G401 (cell line): Measurements from ENCODE around the gene HSD17B14. TPM values are rescaled to one million over a fixed set of nuclear protein-coding genes. Genes with fewer than 3 reads are reported as not detected.
"Not testable (repeated sequence)": the region's sequence is repeated elsewhere in the genome, so short reads cannot be mapped to it uniquely, and the experiment has no call there.

ENCODE experiments used
- DNase-seq: peaks from one replicate; pipeline ENCODE4 v3.0.0-alpha.2; 2015; ENCODE audit warnings: low spot score
- in situ Hi-C: cut with HindIII; loops from 2 replicates; pipeline ENCODE4 v1.10.0; 2016; ENCODE audit warnings: low sequenced_read_pairs, mixed read lengths
- total RNA-seq: library from RNA; depleted of rRNA; stranded (reverse); fragments of >200 nt; shearing (Covaris generic); gene quantifications from 2 replicates; pipeline ENCODE4 v1.2.3, GENCODE V29; 2014

HSD17B14 gene
- total RNA-seq, 1 experiment from 2014 or later, result 69.0 TPM

DNA sequence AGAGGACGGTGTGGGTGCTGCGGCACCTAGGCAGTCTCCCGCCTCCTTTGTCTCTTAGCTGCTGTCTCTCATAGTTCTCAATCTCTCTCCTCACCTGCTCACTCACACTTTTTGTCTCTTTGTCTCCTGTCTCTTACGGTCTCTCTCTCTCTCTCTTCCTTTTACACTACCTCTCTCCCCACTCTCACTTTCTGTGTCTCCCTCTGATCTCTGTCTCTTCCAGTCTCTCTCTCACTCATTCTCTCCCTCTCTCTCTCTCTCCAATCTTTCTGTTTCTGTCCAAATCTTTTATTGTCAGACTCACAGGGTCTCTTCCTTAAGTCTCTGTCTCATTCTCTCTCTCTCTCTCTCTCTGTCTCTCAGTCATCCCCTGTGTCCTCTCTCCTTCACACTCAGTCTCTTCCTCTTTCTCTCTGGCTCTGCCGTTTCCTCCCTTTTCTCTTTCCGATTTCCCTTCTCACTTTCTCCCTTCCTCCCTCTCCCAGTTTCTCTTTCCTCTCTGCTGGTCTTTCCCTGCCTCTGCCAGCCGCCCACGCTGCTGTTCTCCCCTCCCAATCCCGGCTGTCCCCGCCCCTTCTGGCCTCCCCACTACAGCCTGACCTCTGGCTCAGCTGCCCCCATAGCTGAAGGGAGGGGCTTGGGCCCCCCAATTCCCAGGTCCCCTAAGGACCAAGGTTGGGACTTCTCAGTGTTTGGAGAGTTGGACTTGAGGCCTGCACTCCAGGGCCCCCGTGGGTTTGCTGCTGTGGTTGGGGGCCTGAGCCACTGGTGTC is 32.0 kb upstream of the HSD17B14 start, which contains the start of gene PLEKHA4:
Gene PLEKHA4 (minus strand): TSS at position 504 of the 773 bp plus-strand sequence. CDS start 997 bp downstream, outside the sequence.
- no peak for DNase-seq
- in situ Hi-C loops, result no loop called here

DNA sequence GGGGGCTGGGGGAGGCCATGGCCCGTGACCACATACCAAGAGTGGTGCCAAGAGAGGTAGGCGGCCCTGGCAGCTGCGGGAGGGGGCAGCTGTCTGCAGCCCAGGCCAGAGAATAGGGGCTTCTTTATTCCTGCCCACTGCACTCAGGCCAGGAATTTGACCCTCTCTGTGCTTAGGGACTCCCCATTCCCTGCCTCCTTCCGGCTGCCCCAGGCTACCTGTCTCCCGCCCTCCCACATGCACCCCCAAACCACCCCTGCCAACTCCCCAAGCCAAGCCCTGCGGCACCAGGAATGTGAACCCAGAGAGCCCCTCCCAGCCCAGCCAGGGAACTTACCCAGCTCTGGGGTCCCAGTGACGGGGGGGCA is 31.4 kb upstream of the HSD17B14 start:
- DNase-seq, result no peak
- in situ Hi-C loops, result no loop called here

DNA sequence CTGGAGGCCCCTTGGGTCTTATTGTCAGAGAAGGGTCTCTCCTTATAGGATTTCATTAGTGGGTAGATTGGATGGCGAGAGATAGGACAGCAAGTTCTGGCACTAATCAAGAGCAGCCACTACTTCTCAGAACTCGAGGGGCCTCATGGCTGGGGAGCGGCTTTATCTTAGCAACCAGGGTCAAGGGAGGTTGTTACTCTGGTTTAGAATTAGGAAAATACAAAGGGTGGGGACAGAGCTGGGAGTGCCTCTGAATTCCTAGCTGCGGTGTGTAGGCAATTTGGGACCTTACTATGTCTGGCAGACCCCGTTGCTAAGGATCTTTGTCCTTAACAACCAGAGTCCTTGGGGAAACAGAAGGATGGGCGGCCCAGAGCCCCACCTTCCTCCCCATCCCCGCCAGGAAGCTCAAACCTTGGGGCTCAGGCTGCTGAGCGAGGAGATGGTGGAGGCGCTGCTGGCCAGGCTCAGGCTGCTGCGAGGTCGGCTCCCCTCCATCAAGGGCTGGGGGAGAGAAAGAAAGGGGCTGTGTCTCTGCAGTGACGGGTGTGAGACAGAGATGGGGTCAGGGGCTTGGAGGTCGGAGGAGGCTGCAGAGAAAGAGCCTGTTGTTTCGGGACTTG is 30.9 kb upstream of the HSD17B14 start:
- DNase-seq, result no peak
- in situ Hi-C loops, result no loop called here

DNA sequence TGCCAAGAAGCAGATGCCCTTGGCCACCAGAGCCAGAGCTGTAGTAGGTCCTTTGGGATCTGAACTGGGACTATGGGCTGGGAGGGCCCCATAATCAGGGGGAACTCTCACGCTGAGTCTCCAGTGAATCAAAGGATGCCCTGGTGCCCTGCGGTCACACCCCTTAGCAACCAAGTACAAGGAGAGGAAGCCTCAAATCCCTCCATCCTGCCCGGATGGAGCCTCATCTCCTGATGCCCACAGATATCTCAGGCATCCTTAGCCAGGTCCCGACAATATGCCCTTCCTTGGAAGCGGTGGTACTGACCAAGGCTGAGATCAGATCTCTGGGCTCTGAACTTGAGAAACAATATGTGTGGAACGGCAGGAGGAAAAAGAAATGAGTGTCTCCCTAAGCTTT is 30.4 kb upstream of the HSD17B14 start:
- no peak for DNase-seq
- in situ Hi-C loops, result no loop called here

DNA sequence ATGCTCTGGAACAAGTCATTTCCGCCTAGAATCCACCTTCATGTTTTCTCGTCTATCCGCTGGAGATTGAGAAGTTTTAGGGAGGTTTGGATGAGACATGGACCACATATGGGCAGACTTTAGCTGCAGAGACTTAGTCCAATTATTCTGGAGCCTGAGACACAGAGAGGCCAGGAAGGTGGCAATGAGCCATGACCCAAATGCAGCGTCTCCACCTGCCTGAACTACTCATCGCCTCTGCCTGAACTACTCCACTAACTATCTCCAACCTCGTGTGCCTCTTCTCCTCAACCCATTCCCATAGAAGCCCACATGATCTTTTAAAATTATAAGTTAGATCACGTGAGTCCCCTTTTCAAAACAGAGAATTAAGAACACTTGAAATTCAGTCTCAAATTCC is 26.5 kb upstream of the HSD17B14 start:
- in situ Hi-C loops, result no loop called here
- DNase-seq, result peak; percentile 76

DNA sequence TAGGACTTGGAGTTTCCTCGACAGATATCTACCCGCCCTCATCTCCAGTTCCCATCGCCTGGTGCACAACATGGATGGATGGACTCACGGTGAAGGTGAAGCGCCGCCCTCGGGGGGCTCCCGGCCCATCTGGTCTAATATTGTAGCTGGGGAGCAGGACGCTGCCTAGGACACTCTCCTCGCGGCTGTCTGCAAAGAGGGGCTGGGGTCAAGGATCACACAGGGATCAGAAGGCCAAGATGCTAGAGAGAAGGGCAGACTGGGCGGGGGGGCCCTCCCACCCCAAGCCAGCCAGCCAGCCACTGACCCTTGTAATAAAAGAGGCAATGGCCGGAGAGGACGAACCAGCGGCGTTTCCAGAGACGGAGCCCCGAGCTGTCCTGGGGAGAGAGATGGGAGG is 25.0 kb upstream of the HSD17B14 start:
- in situ Hi-C loops, result no loop called here
- DNase-seq, result no peak

DNA sequence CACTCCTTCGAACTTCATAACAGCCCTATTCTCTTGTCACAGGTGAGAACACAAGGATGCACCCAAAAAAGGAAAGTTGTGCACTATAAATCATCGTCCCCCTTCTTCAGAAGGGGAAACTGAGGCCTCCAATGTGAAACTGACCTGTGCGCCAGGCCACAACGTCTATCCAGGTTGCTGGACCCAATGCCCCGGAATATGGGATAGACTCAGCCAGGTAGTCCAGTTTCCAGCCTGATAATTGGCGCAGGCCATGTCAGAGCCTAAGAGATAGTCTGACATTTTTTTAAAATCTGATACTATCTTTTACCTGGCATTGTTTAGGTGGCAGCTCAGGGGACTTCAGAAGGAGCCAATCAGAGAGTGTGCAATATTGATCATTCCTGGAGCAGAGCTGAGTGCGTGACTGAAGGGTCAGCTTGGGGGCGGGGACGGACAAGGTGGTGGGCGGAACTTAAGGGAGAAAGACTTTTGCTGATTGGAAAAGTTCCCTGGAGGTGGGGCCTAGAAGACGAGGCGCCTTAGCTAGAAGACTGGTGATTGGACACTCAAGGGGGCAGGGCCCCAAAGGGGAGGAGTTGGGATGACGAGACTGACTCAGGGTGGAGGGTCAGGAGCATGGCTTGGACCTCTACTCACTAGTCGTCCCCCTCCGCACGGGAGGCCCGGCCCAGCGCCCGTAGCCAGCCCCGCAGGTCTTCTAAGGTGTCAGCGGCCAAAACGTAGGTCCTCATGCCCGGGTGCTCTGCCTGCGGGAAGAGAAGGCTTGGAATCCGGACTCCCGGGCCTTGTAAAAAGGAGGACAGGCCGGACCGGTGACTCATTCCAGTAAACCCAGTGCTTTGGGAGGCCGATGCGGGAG is 23.7 kb upstream of the HSD17B14 start:
- in situ Hi-C loops, result no loop called here
- no peak for DNase-seq

DNA sequence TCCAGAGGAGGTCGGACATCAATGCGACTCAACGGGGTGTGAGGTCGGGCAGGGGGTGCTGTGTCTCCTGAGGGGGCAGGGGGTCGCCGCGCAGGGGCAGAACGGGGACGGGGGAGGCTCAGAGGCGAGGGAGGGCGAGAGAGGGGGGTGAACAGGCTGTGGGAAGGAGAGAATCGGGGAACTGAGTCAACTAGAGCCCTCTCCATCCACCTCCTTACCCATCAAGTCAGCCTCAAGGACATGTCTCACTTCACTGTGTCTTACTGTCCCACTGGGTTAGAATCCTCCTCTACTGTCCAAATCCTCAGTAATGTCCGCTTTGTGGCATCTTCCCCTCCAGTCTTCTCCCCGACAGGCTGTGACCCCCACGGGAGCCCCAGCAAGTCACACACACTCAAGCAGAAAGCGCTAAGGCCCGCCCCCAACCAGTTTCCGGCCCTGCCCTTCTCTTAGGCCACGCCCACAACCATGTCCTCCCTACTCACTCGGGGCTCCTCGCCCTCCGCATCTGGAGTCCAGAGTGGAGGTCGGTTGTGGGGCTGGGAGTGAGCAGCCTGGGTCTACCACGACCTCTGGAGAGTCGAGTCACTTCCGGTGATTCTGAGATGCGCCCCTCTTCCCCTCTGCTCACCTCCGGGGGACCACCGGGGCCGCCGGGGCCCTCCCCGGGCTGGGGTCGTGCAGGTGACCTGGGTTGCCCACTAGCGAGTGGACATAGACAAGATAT is 22.9 kb upstream of the HSD17B14 start:
- in situ Hi-C loops, result no loop called here
- no peak for DNase-seq

DNA sequence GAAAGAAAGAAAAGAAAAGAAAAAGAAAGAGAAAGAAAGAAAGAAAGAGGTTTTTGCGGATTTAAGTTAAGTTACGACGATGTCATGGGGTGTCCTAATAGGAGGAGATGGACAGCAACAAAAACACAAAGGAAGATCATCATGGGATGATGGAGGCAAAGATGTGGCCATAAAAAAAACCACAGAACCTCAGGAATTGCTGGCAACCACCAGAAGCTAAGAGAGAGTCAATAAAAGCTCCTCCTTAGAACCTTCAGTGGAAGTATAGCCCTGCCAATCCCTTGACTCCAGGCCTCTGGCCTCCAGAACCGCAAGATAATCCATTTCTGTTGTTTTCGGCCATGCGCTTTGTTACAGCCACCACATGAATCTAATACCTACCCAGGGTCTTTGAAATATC is 20.6 kb upstream of the HSD17B14 start:
- in situ Hi-C loops, result no loop called here
- DNase-seq, result no peak

DNA sequence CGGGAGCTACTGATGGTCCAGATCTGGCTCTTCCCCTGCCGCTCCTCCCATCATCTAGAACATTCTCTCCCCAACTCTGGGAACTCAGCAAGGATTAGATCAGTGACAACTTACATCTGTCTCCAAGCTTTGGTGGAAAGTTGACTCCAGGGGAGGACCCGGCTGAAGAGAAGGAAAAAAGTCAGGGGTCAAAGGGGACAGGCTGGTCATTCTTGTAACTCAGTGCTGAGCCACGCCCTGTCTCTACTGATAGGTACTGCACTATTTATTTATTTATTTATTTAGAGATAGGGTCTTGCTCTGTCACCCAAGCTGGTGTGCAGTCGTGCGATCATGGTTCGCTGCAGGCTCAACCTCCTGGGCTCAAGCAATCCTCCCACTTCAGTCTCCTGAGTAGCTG is 17.8 kb upstream of the HSD17B14 start:
- no peak for DNase-seq
- in situ Hi-C loops, result no loop called here

DNA sequence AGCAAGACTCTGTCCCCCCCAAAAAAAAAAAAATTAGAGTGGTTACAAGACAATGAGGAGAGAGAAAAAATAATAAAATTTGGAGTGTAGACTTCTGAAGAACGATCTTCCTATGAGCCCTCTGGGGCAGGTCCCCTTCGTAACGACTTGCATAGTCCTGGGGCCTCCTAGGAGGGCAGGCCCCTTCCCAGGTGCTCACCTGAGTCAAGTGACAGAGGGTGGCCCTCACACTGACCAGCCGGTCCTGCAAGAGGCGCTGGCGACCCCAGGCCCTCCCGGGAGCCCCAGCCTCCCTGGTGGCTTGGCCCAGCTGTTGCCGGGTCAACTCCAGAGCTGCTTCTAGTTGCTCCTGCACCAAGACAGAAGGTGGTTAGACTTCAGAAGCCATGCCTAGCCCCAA is 17.2 kb upstream of the HSD17B14 start:
- in situ Hi-C loops, result no loop called here
- no peak for DNase-seq

DNA sequence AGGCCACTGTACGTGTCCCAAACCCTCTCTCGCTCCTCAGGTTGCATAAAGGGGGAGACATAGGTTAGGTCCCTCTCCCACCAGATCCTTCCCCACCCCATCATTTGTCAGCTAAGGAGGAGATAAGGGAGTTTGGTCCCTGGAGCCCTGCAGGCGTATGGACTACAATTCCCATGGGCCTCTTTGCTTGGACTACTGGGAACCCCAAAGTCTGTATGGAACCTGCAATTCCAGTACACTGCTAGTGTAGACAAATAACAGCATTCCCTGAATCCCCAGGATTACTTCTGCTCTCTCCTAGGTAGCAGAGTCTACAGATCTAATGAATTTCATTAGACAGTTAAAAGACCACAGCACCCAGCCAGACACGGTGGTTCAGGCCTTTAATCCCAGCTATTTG is 16.0 kb upstream of the HSD17B14 start:
- in situ Hi-C loops, result no loop called here
- no peak for DNase-seq

DNA sequence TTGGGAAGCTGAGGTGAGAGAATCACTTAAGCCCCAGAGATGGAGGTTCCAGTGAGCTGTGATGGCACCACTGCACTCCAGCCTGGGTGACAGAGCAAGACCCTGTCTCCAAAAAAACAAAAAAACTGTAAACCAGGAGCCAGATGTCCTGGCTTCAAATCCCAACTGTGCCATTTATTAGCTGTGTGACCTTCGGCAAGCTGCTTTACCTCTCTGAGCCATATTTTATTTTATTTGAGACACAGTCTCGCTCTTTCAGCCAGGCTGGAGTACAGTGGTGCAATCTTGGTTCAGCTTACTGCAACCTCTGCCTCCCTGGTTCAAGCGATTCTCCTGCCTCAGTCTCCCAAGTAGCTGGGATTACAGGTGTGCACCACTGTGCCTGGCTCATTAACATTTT is 10.4 kb upstream of the HSD17B14 start:
- in situ Hi-C loops, result loop anchor here (10.0 kb wide), 1 partner anchor 52 kb away; no protein-coding TSS in a partner anchor
- DNase-seq, result not testable (repeated sequence)

DNA sequence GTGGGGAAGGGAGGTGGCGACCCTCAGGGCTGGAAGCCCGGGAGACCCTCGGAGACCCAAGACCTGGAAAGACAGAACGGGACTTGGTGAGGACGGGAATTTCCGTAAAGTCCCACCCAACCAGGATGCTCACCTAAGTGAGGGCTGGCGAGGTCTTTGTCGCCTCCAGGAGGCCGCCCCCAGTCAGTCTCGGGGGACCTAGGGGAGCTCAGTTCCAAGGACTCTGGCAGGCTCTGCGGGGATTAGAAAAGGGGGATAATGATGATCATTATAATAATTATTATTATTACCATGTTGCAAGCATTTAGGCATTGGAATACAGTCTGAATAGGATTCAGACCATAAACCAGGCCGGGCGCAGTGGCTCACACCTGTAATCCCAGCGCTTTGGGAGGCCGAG is 9.1 kb upstream of the HSD17B14 start:
- DNase-seq, result no peak
- in situ Hi-C loops, result loop anchor here (10.0 kb wide), 1 partner anchor 51 kb away; no protein-coding TSS in a partner anchor

DNA sequence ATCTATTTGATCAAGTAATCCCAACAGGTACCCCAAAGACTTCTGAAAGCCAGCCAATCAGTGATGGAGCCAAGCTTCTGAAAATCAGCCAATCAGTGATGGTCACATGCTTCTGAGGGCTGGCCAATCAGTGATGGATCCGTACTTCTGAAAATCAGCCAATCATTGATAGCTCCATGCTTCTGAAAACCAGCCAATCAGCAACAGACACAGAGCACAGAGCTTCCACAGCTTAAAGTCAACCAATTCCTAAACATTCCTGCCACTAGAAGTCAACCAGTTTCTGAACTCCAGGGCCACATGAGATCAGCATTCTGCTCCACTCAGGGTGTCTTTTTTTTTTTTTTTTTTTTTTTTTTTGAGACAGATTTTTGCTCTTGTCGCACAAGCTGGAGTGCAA is 8.2 kb upstream of the HSD17B14 start:
- in situ Hi-C loops, result loop anchor here (10.0 kb wide), 1 partner anchor 50 kb away; no protein-coding TSS in a partner anchor

DNA sequence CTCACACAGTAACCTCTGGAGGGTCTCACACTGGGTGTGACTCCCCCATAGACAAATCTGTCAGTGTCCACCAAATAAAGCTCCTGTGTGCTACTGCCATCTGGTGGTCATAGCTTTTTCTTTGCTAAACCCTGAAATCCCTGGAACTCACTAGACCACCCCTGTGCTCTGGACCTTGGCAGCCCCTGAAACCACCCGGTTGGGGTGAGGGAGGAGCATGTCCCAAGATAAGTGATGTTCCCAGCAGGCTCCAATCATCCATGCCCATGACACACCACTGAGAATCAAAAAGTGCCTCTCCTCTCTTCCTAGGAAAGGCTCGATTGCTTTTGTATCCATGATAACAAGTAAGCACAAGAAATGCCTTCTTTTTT is 6.5 kb upstream of the HSD17B14 start:
- peak; percentile 77 for DNase-seq
- in situ Hi-C loops, result loop anchor here (10.0 kb wide), 1 partner anchor 48 kb away; no protein-coding TSS in a partner anchor

More for the DNA sequence above, 8.2 kb upstream of the HSD17B14 start:
- DNase-seq, result peak; percentile 36

DNA sequence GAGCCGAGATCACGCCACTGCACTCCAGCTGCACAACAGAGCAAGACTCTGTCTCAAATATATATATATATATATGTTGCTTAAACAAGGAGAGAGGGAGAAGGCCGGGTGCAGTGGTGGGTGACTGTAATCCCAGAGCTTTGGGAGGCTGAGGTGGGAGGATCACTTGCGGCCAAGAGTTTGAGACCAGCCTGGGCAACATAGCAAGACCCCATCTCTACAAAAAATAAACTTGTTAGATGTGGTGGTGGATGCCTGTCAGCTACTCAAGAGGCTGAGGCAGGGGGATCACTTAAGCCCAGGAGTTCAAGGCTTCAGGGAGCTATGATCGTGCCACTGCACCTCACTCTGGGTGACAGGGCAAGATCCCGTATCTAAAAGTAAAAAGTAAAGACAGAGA is 5.3 kb upstream of the HSD17B14 start:
- in situ Hi-C loops, result loop anchor here (10.0 kb wide), 1 partner anchor 47 kb away; no protein-coding TSS in a partner anchor
- no peak for DNase-seq

DNA sequence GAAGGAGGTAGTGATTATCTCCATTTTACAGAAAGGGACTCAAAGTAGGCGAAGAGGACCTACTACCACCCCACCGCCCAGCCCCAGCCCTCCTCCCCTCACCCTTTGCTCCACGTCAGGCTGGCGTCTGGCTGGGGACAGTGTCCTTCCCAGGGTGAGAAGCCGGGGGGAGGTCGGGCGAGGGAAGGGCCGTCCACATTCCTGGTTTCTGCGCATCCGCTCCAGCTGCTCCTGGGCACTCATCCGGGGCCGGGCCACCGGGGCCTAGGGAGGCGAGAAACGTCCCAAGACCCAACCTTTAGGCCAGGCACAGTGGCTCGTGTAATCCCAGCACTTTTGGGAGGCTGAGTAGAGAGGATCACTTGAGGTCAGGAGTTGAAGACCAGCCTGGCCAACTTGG is 4.8 kb upstream of the HSD17B14 start:
- in situ Hi-C loops, result loop anchor here (10.0 kb wide), 1 partner anchor 46 kb away; no protein-coding TSS in a partner anchor
- no peak for DNase-seq

DNA sequence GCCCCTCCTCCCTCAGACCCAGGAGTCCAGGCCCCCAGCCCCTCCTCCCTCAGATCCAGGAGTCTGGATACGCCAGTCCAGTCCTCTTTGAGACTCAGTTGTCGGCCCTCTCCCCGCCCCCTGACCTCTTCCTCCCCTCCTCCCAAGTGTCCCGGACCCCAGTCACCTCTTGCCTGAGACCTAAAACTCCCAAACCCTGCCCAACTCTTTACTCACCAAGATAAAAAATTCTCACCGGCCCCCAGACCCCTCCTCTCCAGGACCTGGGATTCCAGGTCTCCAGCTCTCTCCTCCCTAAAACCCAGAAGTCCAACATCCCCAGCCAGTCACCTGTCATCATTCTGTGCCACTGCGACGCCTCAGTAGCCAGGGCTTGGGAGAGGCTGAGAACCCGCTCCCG is 1.4 kb upstream of the HSD17B14 start:
- in situ Hi-C loops, result no loop called here
- no peak for DNase-seq
